HEK293 (cell line): Measurements from ENCODE around the gene HNRNPM.

Experiments used
- CTCF ChIA-PET: fragments of 350-600 bp; formaldehyde crosslinking; extraction: SDS; loops from one replicate; lab custom pipeline; 2021; ENCODE audit warnings: antibody characterized with exemption; lab: Yijun Ruan, JAX
- POLR2A ChIA-PET: fragments of 300-600 bp; formaldehyde crosslinking; extraction: SDS; loops from one replicate; lab custom pipeline; 2020; ENCODE audit warnings: antibody characterized with exemption, inconsistent platforms; lab: Yijun Ruan, JAX
- H3K27ac ChIP-seq: fragments of 200-500 bp; sonication (Bioruptor generic); 2 replicates; pipeline ENCODE4 v1.5.1; 2014; ENCODE audit warnings: low read depth, low read length, control low read depth, inconsistent platforms; ENCODE audit errors: extremely low read depth
- H3K36me3 ChIP-seq, 2 experiments: fragments of 200-500 bp in 1 of 2; sonication (Bioruptor generic) in 1 of 2; 1 replicate in 1 of 2; 2 replicates in 1 of 2; pipeline ENCODE4 v1.5.1; 2014 to 2017; ENCODE audit warnings: inconsistent platforms in 2 of 2, low read length in 2 of 2; ENCODE audit not compliant: control insufficient read depth in 2 of 2, insufficient read depth in 1 of 2
- H3K4me1 ChIP-seq: fragments of 200-500 bp; sonication (Bioruptor generic); 2 replicates; pipeline ENCODE4 v1.5.1; 2014; ENCODE audit warnings: mild to moderate bottlenecking, low read length, inconsistent platforms; ENCODE audit not compliant: control insufficient read depth, insufficient read depth
- H3K4me3 ChIP-seq: 2 replicates; pipeline ENCODE4 v1.5.1; 2011; ENCODE audit warnings: low read depth, mild to moderate bottlenecking, control low read depth, low read length, moderate library complexity
- H3K9me3 ChIP-seq: fragments of 200-500 bp; sonication (Bioruptor generic); 2 replicates; pipeline ENCODE4 v1.5.1; 2014; ENCODE audit warnings: low read depth, low read length, inconsistent platforms; ENCODE audit not compliant: control insufficient read depth, insufficient read depth
- GLI4 ChIP-seq: fragments of 450-650 bp; formaldehyde crosslinking; IDR thresholded peaks from 2 replicates; pipeline ENCODE4 v1.5.1; 2016; ENCODE audit warnings: missing biosample characterization, missing genetic modification characterization
- IKZF3 ChIP-seq: fragments of 450-650 bp; IDR thresholded peaks from 2 replicates; pipeline ENCODE4 v1.5.0; 2018; ENCODE audit warnings: missing biosample characterization, mild to moderate bottlenecking, missing genetic modification characterization, moderate library complexity
- KLF8 ChIP-seq: fragments of 450-650 bp; formaldehyde crosslinking; IDR thresholded peaks from 2 replicates; pipeline ENCODE4 v1.5.1; 2016; ENCODE audit warnings: missing biosample characterization, missing genetic modification characterization
- MYNN ChIP-seq: fragments of 450-650 bp; formaldehyde crosslinking; IDR thresholded peaks from 2 replicates; pipeline ENCODE4 v1.5.1; 2016; ENCODE audit warnings: missing biosample characterization, missing genetic modification characterization, borderline replicate concordance
- PBX3 ChIP-seq: sonication (generic); formaldehyde crosslinking; IDR thresholded peaks from 2 replicates; pipeline ENCODE4 v1.8.1; 2022; ENCODE audit warnings: mild to moderate bottlenecking, moderate library complexity, missing genetic modification reagents
- SCRT1 ChIP-seq: fragments of 450-650 bp; formaldehyde crosslinking; IDR thresholded peaks from 2 replicates; pipeline ENCODE4 v1.5.1; 2016; ENCODE audit warnings: missing biosample characterization, missing genetic modification characterization, borderline replicate concordance
- SETDB1 ChIP-seq: IDR thresholded peaks from one replicate; pipeline ENCODE4 v1.6.1; 2017; ENCODE audit warnings: mild to moderate bottlenecking, low read length, moderate library complexity, mixed read lengths; ENCODE audit not compliant: insufficient read length
- SP7 ChIP-seq: fragments of 450-650 bp; formaldehyde crosslinking; IDR thresholded peaks from 2 replicates; pipeline ENCODE4 v1.5.1; 2016; ENCODE audit warnings: missing biosample characterization, missing genetic modification characterization
- ZFHX2 ChIP-seq: fragments of 450-650 bp; formaldehyde crosslinking; conservative IDR thresholded peaks from 2 replicates; pipeline ENCODE4 v1.5.1; 2016; ENCODE audit warnings: missing biosample characterization, missing genetic modification characterization
- ZNF112 ChIP-seq: fragments of 450-650 bp; formaldehyde crosslinking; IDR thresholded peaks from 2 replicates; pipeline ENCODE4 v1.5.0; 2017; ENCODE audit warnings: missing biosample characterization, missing genetic modification characterization
- ZNF132 ChIP-seq: fragments of 450-650 bp; formaldehyde crosslinking; IDR thresholded peaks from 2 replicates; pipeline ENCODE4 v1.5.1; 2017; ENCODE audit warnings: missing biosample characterization, missing genetic modification characterization, borderline replicate concordance
- ZNF138 ChIP-seq: fragments of 450-650 bp; formaldehyde crosslinking; IDR thresholded peaks from 2 replicates; pipeline ENCODE4 v1.5.1; 2016; ENCODE audit warnings: missing biosample characterization, missing genetic modification characterization, borderline replicate concordance
- ZNF146 ChIP-seq: fragments of 450-650 bp; formaldehyde crosslinking; IDR thresholded peaks from 2 replicates; pipeline ENCODE4 v1.5.1; 2016; ENCODE audit warnings: missing biosample characterization, missing genetic modification characterization
- ZNF174 ChIP-seq: fragments of 450-650 bp; formaldehyde crosslinking; IDR thresholded peaks from 2 replicates; pipeline ENCODE4 v1.5.0; 2017; ENCODE audit warnings: missing biosample characterization, mild to moderate bottlenecking, missing genetic modification characterization
- ZNF214 ChIP-seq: fragments of 450-650 bp; formaldehyde crosslinking; IDR thresholded peaks from 2 replicates; pipeline ENCODE4 v1.5.1; 2017; ENCODE audit warnings: missing biosample characterization, mild to moderate bottlenecking, missing genetic modification characterization, borderline replicate concordance
- ZNF311 ChIP-seq: fragments of 450-650 bp; formaldehyde crosslinking; IDR thresholded peaks from 2 replicates; pipeline ENCODE4 v1.5.1; 2017; ENCODE audit warnings: missing biosample characterization, missing genetic modification characterization, borderline replicate concordance
- ZNF48 ChIP-seq: fragments of 450-650 bp; formaldehyde crosslinking; IDR thresholded peaks from 2 replicates; pipeline ENCODE4 v1.5.1; 2016; ENCODE audit warnings: missing biosample characterization, missing genetic modification characterization
- ZNF660 ChIP-seq: fragments of 450-650 bp; IDR thresholded peaks from 2 replicates; pipeline ENCODE4 v1.5.1; 2018; ENCODE audit warnings: missing biosample characterization, mild to moderate bottlenecking, missing genetic modification characterization
- ZNF701 ChIP-seq: fragments of 450-650 bp; formaldehyde crosslinking; IDR thresholded peaks from 2 replicates; pipeline ENCODE4 v1.5.1; 2016; ENCODE audit warnings: missing biosample characterization, missing genetic modification characterization
- ZNF707 ChIP-seq: fragments of 450-650 bp; formaldehyde crosslinking; IDR thresholded peaks from 2 replicates; pipeline ENCODE4 v1.5.1; 2016; ENCODE audit warnings: missing biosample characterization, missing genetic modification characterization
- ZNF843 ChIP-seq: fragments of 450-650 bp; formaldehyde crosslinking; IDR thresholded peaks from 2 replicates; pipeline ENCODE4 v1.5.1; 2016; ENCODE audit warnings: missing biosample characterization, missing genetic modification characterization
- ZSCAN23 ChIP-seq: fragments of 450-650 bp; formaldehyde crosslinking; IDR thresholded peaks from 2 replicates; pipeline ENCODE4 v1.5.1; 2016; ENCODE audit warnings: missing biosample characterization, missing genetic modification characterization
- ZSCAN4 ChIP-seq: fragments of 450-650 bp; formaldehyde crosslinking; IDR thresholded peaks from 2 replicates; pipeline ENCODE4 v1.5.1; 2017; ENCODE audit warnings: missing biosample characterization, missing genetic modification characterization
- TF ChIP-seq, protein P1 (sequence below): fragments of 450-650 bp; formaldehyde crosslinking; IDR thresholded peaks from 2 replicates; pipeline ENCODE4 v1.5.1; 2017; ENCODE audit warnings: missing biosample characterization, missing genetic modification characterization

HNRNPM gene

GRCh38 chr19:8460516-8461298, 15.9 kb downstream of the HNRNPM start (continued):
- TF ChIP-seq, protein P1, sequence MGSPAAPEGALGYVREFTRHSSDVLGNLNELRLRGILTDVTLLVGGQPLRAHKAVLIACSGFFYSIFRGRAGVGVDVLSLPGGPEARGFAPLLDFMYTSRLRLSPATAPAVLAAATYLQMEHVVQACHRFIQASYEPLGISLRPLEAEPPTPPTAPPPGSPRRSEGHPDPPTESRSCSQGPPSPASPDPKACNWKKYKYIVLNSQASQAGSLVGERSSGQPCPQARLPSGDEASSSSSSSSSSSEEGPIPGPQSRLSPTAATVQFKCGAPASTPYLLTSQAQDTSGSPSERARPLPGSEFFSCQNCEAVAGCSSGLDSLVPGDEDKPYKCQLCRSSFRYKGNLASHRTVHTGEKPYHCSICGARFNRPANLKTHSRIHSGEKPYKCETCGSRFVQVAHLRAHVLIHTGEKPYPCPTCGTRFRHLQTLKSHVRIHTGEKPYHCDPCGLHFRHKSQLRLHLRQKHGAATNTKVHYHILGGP (tag by site-specific recombination) = no peak
- TF ChIP-seq GLI4 (tag by site-specific recombination) = no peak
- no peak for TF ChIP-seq PBX3 (CRISPR knock-in tag)
- no peak for TF ChIP-seq ZNF174
- TF ChIP-seq IKZF3 (tag by site-specific recombination) = no peak

DNA sequence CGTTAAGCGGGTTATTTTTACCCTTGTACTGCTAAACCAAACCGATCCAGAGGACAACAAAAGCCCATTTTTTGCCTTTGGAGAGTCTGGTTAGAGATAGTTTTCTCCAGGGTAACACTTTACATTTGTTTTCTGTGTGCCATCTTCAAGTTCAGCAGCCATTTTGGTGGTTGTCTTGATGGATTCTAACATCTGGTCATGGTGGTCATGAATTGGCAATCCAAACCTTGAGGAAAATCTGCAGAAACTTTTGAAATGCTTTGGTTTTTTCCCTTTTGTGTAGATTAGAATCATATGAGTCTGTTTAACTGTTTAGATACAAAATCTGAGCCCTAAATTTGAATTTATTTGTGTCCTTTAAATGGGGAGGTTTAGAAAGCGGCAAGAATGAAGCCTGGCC, 16.6 kb downstream of the HNRNPM start:
- TF ChIP-seq ZNF660 (tag by site-specific recombination) (no peak), ZNF48 (no peak), ZNF138 (tag by site-specific recombination) (no peak), ZSCAN23 (tag by site-specific recombination) (no peak), ZSCAN4 (tag by site-specific recombination) (no peak), ZNF701 (tag by site-specific recombination) (no peak), ZNF311 (tag by site-specific recombination) (no peak), KLF8 (tag by site-specific recombination) (no peak), SETDB1 (no peak), ZNF112 (no peak), ZNF146 (tag by site-specific recombination) (no peak), SCRT1 (tag by site-specific recombination) (no peak), ZNF707 (tag by site-specific recombination) (no peak), ZNF843 (tag by site-specific recombination) (no peak), ZNF132 (tag by site-specific recombination) (no peak), GLI4 (tag by site-specific recombination) (no peak), ZNF214 (no peak), MYNN (tag by site-specific recombination) (no peak), ZFHX2 (tag by site-specific recombination) (no peak), SP7 (no peak)
- peaks cover 44% of the 10 kb centered on the region for H3K4me1 ChIP-seq
- CTCF ChIA-PET = no interaction called here
- H3K36me3 ChIP-seq = peaks cover 39 to 81% of the 10 kb centered on the region in 2 experiments
- POLR2A ChIA-PET = interaction anchor here (1.8 kb wide), 1 partner anchor 9 kb away, joined by 8 read pairs; no protein-coding TSS in a partner anchor
- no peak overlapping the region for H3K4me3 ChIP-seq
- no peaks in the 10 kb centered on the region for H3K9me3 ChIP-seq
- no peak overlapping the region for H3K27ac ChIP-seq
